H1 (cell line): ENCODE measurements around the gene SH2D4B. TPM values are rescaled to one million over a fixed set of nuclear protein-coding genes. Genes with fewer than 3 reads are reported as not detected.

Experiments used
- CTCF ChIA-PET: fragments of 300-600 bp; sonication (Branson Sonifier 250); formaldehyde crosslinking; loops from one replicate; lab custom pipeline; 2021; ENCODE audit not compliant: partially characterized antibody; lab: Charles Lee
- POLR2A ChIA-PET: fragments of 300-600 bp; sonication (Branson Sonifier 250); formaldehyde crosslinking; loops from one replicate; lab custom pipeline; 2021; ENCODE audit warnings: inconsistent platforms; ENCODE audit not compliant: partially characterized antibody; lab: Charles Lee
- DNase-seq, 2 experiments: peaks; one replicate each; pipeline versions ENCODE4 v3.0.0 to v3.0.0-alpha.2; 2010 to 2022; ENCODE audit warnings: low spot score in 2 of 2, low read depth in 1 of 2, mixed read lengths in 1 of 2
- FAIRE-seq: peaks from 2 replicates; lab custom pipeline; 2011; peaks lifted over from hg19 to GRCh38; lab: Jason Lieb, UNC
- H2AFZ ChIP-seq: 2 replicates; pipeline ENCODE4 v1.8.1; 2012; ENCODE audit warnings: low read length, inconsistent platforms
- H2AK5ac ChIP-seq: 2 replicates; pipeline ENCODE4 v1.6.1; 2013; ENCODE audit warnings: low read depth, low read length
- H2BK120ac ChIP-seq: replicated peaks from 2 replicates; pipeline ENCODE3; 2013; ENCODE audit warnings: low read depth, low read length, inconsistent platforms
- H2BK12ac ChIP-seq: 2 replicates; pipeline ENCODE4 v1.6.1; 2013; ENCODE audit warnings: low read depth, low read length
- H2BK15ac ChIP-seq: 2 replicates; pipeline ENCODE4 v1.6.1; 2013; ENCODE audit warnings: low read length
- H2BK20ac ChIP-seq: 2 replicates; pipeline ENCODE4 v1.6.1; 2013; ENCODE audit warnings: low read length
- H2BK5ac ChIP-seq: 2 replicates; pipeline ENCODE4 v1.6.1; 2013; ENCODE audit warnings: low read depth, low read length
- H3K14ac ChIP-seq: 2 replicates; pipeline ENCODE4 v1.6.1; 2013; ENCODE audit warnings: inconsistent platforms; ENCODE audit not compliant: insufficient read length
- H3K18ac ChIP-seq: 2 replicates; pipeline ENCODE4 v1.6.1; 2013; ENCODE audit warnings: low read length; ENCODE audit errors: extremely low read depth
- H3K23ac ChIP-seq: 2 replicates; pipeline ENCODE4 v1.6.1; 2013; ENCODE audit warnings: inconsistent platforms; ENCODE audit not compliant: insufficient read length
- H3K23me2 ChIP-seq: 2 replicates; pipeline ENCODE4 v1.6.1; 2013; ENCODE audit warnings: low read depth, low read length
- H3K27ac ChIP-seq: 2 replicates; pipeline ENCODE4 v1.6.1; 2011; ENCODE audit warnings: low read depth, low read length, inconsistent platforms
- H3K27me3 ChIP-seq, 4 experiments: replicated peaks in 1 of 4; 1 replicate in 1 of 4; 2 replicates in 3 of 4; pipeline versions ENCODE4 v1.6.1 to v1.8.1; 2011 to 2013; ENCODE audit warnings: low read length in 3 of 4, mild to moderate bottlenecking in 3 of 4, inconsistent platforms in 2 of 4, mixed read lengths in 2 of 4, moderate library complexity in 1 of 4; ENCODE audit not compliant: control insufficient read depth in 3 of 4, insufficient read depth in 3 of 4; ENCODE audit errors: extremely low read depth in 1 of 4
- H3K36me3 ChIP-seq, 4 experiments: 2 replicates each; pipeline versions ENCODE4 v1.6.1 to v1.8.1; 2011 to 2013; ENCODE audit warnings: mild to moderate bottlenecking in 4 of 4, low read length in 3 of 4, moderate library complexity in 2 of 4, control low read depth in 1 of 4, inconsistent platforms in 1 of 4; ENCODE audit not compliant: insufficient read depth in 4 of 4, control insufficient read depth in 2 of 4
- H3K4ac ChIP-seq: replicated peaks from 2 replicates; pipeline ENCODE3; 2013; ENCODE audit warnings: low read length, low read depth, mixed read lengths, inconsistent platforms; ENCODE audit not compliant: insufficient read length
- H3K4me1 ChIP-seq, 4 experiments: replicated peaks in 1 of 4; 1 replicate in 1 of 4; 2 replicates in 3 of 4; pipeline versions ENCODE4 v1.6.1 to v1.8.1; 2011 to 2013; ENCODE audit warnings: low read length in 3 of 4, inconsistent platforms in 2 of 4, mixed read lengths in 1 of 4; ENCODE audit not compliant: insufficient read depth in 4 of 4, control insufficient read depth in 3 of 4
- H3K4me2 ChIP-seq, 2 experiments: 2 replicates each; pipeline versions ENCODE4 v1.6.1 to v1.8.1; 2011 to 2013; ENCODE audit warnings: low read depth in 2 of 2, low read length in 2 of 2, control low read depth in 1 of 2, inconsistent platforms in 1 of 2, mild to moderate bottlenecking in 1 of 2; ENCODE audit not compliant: insufficient read depth in 1 of 2
- H3K4me3 ChIP-seq, 4 experiments: fragments of 200-600, 300-600 bp in 1 of 4; sonication (generic), shearing (Covaris generic), sonication (Bioruptor Twin) in 1 of 4; 2 replicates each; pipeline versions ENCODE4 v1.5.1 to v1.8.1; 2011 to 2016; ENCODE audit warnings: low read length in 4 of 4, low read depth in 3 of 4, control low read depth in 2 of 4, inconsistent platforms in 2 of 4, mild to moderate bottlenecking in 2 of 4, mixed read lengths in 1 of 4, moderate library complexity in 1 of 4; ENCODE audit not compliant: insufficient read depth in 2 of 4; ENCODE audit errors: extremely low read depth in 1 of 4
- H3K56ac ChIP-seq: replicated peaks from 2 replicates; pipeline ENCODE3; 2013; ENCODE audit warnings: low read depth, mild to moderate bottlenecking, mixed read lengths, low read length, inconsistent platforms; ENCODE audit not compliant: insufficient read length
- H3K79me1 ChIP-seq: 2 replicates; pipeline ENCODE4 v1.6.1; 2013; ENCODE audit warnings: low read depth, low read length, control low read depth
- H3K79me2 ChIP-seq, 2 experiments: 2 replicates each; pipeline versions ENCODE4 v1.6.1 to v1.8.1; 2012 to 2013; ENCODE audit warnings: low read length in 2 of 2, mild to moderate bottlenecking in 2 of 2, inconsistent platforms in 1 of 2; ENCODE audit not compliant: insufficient read depth in 2 of 2, control insufficient read depth in 1 of 2
- H3K9ac ChIP-seq, 4 experiments: replicated peaks in 1 of 4; 1 replicate in 1 of 4; 2 replicates in 3 of 4; pipeline versions ENCODE4 v1.6.1 to v1.8.1; 2011 to 2013; ENCODE audit warnings: low read depth in 3 of 4, low read length in 3 of 4, control low read depth in 2 of 4, mild to moderate bottlenecking in 2 of 4, moderate library complexity in 2 of 4, inconsistent platforms in 1 of 4; ENCODE audit errors: extremely low read depth in 1 of 4
- H3K9me3 ChIP-seq, 2 experiments: 2 replicates each; pipeline versions ENCODE4 v1.6.1 to v1.8.1; 2012 to 2013; ENCODE audit warnings: mild to moderate bottlenecking in 2 of 2, moderate library complexity in 2 of 2, control low read depth in 1 of 2, inconsistent platforms in 1 of 2, low read depth in 1 of 2, low read length in 1 of 2, mixed read lengths in 1 of 2; ENCODE audit not compliant: insufficient read depth in 2 of 2
- H4K20me1 ChIP-seq, 2 experiments: replicated peaks in 1 of 2; 2 replicates each; pipeline versions ENCODE3 to v1.8.1; 2011 to 2013; ENCODE audit warnings: inconsistent platforms in 2 of 2, low read length in 2 of 2, mild to moderate bottlenecking in 1 of 2; ENCODE audit not compliant: insufficient read depth in 2 of 2, control insufficient read depth in 1 of 2
- H4K5ac ChIP-seq: 2 replicates; pipeline ENCODE4 v1.6.1; 2013; ENCODE audit warnings: low read length, low read depth, mixed read lengths, inconsistent platforms; ENCODE audit not compliant: insufficient read length
- H4K8ac ChIP-seq: 2 replicates; pipeline ENCODE4 v1.8.0; 2013; ENCODE audit warnings: mild to moderate bottlenecking, moderate library complexity, low read length, inconsistent platforms; ENCODE audit not compliant: insufficient read depth; ENCODE audit errors: extremely low read depth
- H4K91ac ChIP-seq: replicated peaks from 2 replicates; pipeline ENCODE3; 2013; ENCODE audit warnings: low read length, mixed read lengths, inconsistent platforms; ENCODE audit not compliant: insufficient read length
- ASH2L ChIP-seq: fragments of 200-600, 300-600 bp; sonication (generic); IDR thresholded peaks from one replicate; pipeline ENCODE4 v1.7.1; 2017; ENCODE audit warnings: low read length
- WGBS, 2 experiments: shearing (Covaris generic) in 1 of 2; methylation state at CpG; one replicate each; pipeline versions ENCODE4 v1.1.6 to v1.1.7; 2013 to 2015; ENCODE audit warnings: low lambda C conversion rate in 2 of 2, mixed read lengths in 2 of 2, inconsistent platforms in 1 of 2, low coverage in 1 of 2, missing lambda C conversion rate in 1 of 2; ENCODE audit not compliant: insufficient replicate concordance in 2 of 2, insufficient coverage in 1 of 2, insufficient read length in 1 of 2; ENCODE audit errors: extremely low coverage in 1 of 2, missing lambda C conversion rate in 1 of 2; 5-methylcytosine and 5-hydroxymethylcytosine counted together
- polyA plus RNA-seq, 7 experiments: library from polyadenylated mRNA; depleted of rRNA in 3 of 7; stranded (reverse) in 5 of 7; unstranded in 2 of 7; fragments of >200 nt in 5 of 7; fragments of 200-250 nt in 2 of 7; gene quantifications; 1 replicate in 5 of 7; 2 replicates in 1 of 7; 4 replicates in 1 of 7; pipeline versions ENCODE4 v1.2.1 to v1.2.3, GENCODE V29; 2011 to 2013; ENCODE audit warnings: missing spikeins in 2 of 7, mixed read lengths in 2 of 7
- total RNA-seq: library from RNA; stranded (reverse); fragmentation: NEBNext Ultra II Directional; extraction: Animal tissue kit (Norgen Biotek cat#: 25700); gene quantifications from 2 replicates; pipeline ENCODE4 v1.2.1, GENCODE V29; 2021

The SH2D4B gene
- total and polyA plus RNA-seq, 2 of the 8 experiments (the other 6 are each of a cell fraction or from before 2014, with no cell fraction given): 0.06 to 0.13 TPM

GRCh38 chr10:80583685-80584084 is 46.0 kb downstream of the SH2D4B start:
- no peak overlapping the region for H3K4ac ChIP-seq
- no peaks in the 10 kb centered on the region; a peak in 1 of 7 replicates for H3K27me3 ChIP-seq
- no peak overlapping the region for H2AFZ ChIP-seq
- no peaks in the 10 kb centered on the region for H3K79me2 ChIP-seq
- WGBS, 2 experiments: 79% methylated on average over 1 of the region's 1 CpG; no CpG with 5 or more reads in 1 of the 2 experiments
- H3K4me2 ChIP-seq: no peak overlapping the region
- no peak overlapping the region for H4K8ac ChIP-seq
- no peak overlapping the region for H3K27ac ChIP-seq
- H3K18ac ChIP-seq: no peak overlapping the region
- no peak overlapping the region for H3K4me3 ChIP-seq
- peaks cover 2 to 6% of the 10 kb centered on the region in 2 experiments; a peak in 2 of 4 replicates for H3K9me3 ChIP-seq
- no peaks in the 10 kb centered on the region for H3K4me1 ChIP-seq
- no peak overlapping the region for H4K91ac ChIP-seq
- no peak overlapping the region for H2AK5ac ChIP-seq
- H2BK5ac ChIP-seq: no peak overlapping the region
- H3K36me3 ChIP-seq: no peaks in the 10 kb centered on the region
- DNase-seq (no peak), FAIRE-seq (no peak)
- ChIA-PET POLR2A (no interaction called here), CTCF (interaction anchor here (0.6 to 7.6 kb wide), 6 partner anchors 8 to 140 kb away, joined by 3 to 101 read pairs (median 4); no protein-coding TSS in a partner anchor)
- no peak overlapping the region for H4K5ac ChIP-seq
- no peak overlapping the region for H3K14ac ChIP-seq
- H2BK12ac ChIP-seq: no peak overlapping the region
- H2BK15ac ChIP-seq: no peak overlapping the region
- H4K20me1 ChIP-seq: no peaks in the 10 kb centered on the region
- no peak overlapping the region for H3K23ac ChIP-seq
- H2BK20ac ChIP-seq: no peak overlapping the region
- TF ChIP-seq ASH2L: no peak
- H3K23me2 ChIP-seq: no peaks in the 10 kb centered on the region
- H3K79me1 ChIP-seq: no peaks in the 10 kb centered on the region
- no peak overlapping the region for H3K9ac ChIP-seq
- no peak overlapping the region for H2BK120ac ChIP-seq
- H3K56ac ChIP-seq: no peak overlapping the region
